Caki2 (cell line): ENCODE measurements around the gene NID1. TPM values are rescaled to one million over a fixed set of nuclear protein-coding genes. Genes with fewer than 3 reads are reported as not detected.

Experiments used
- DNase-seq: peaks from one replicate; pipeline ENCODE4 v3.0.0-alpha.2; 2015; ENCODE audit warnings: low read depth
- in situ Hi-C: cut with HindIII; loops from 2 replicates; pipeline ENCODE4 v1.10.0; 2016; ENCODE audit warnings: low sequenced_read_pairs, low pct_unique_long_range_greater_than_20kb, mixed read lengths
- total RNA-seq: library from RNA; depleted of rRNA; stranded (reverse); fragments of >200 nt; shearing (Covaris generic); gene quantifications from 2 replicates; pipeline ENCODE4 v1.2.3, GENCODE V29; 2014; ENCODE audit warnings: low replicate concordance

Gene NID1
- total RNA-seq, 1 experiment from 2014 or later = 0.37 TPM

GRCh38 chr1:235954306-235955283 is 110.3 kb downstream of the NID1 start:
- in situ Hi-C loops = no loop called here
- no peak for DNase-seq

DNA sequence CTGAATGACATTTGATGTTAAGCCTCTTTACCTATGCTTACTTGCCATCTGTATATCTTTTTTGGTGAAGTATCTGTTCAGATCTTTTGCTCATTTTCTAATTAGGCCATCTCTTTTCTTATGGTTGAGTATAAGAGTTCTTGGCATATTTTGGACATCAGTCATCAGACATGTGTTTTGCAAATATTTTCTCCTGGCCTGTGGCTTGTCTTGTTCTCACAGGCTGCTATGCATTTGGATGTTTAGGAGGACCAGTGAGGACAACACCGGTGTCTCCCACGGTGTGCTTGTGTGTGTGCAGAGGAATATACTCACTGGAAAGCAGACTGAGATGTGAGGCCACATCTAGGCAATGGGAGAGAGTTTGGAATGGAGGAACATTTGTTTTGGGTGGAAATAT is 111.1 kb downstream of the NID1 start:
- DNase-seq = peak; percentile 16
- in situ Hi-C loops = no loop called here

GRCh38 chr1:235952950-235953615 is 111.8 kb downstream of the NID1 start:
- in situ Hi-C loops = no loop called here
- no peak for DNase-seq

DNA sequence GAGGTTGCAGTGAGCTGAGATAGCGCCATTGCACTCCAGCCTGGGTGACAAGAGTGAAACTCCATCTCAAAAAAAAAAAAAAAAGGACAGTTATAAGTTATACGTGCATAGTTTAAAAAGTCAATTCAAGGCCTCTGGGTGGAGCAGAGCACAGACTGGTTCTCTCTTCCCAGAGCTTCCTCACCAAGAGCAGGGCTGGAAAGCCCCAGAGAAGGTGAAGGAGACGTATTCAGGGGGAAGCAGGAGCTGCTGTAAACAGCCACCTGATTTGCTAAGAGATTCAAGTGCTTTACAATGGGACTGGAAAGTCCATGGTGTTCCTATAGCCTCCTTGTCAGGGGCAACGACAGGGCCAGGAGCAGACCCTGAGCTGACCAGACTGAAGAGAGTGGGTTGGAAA is 113.2 kb downstream of the NID1 start:
- no peak for DNase-seq
- in situ Hi-C loops = no loop called here

- no peak for DNase-seq
- in situ Hi-C loops = no loop called here
Observed at GRCh38 chr1:235950318-235950717, 114.6 kb downstream of the NID1 start.

DNA sequence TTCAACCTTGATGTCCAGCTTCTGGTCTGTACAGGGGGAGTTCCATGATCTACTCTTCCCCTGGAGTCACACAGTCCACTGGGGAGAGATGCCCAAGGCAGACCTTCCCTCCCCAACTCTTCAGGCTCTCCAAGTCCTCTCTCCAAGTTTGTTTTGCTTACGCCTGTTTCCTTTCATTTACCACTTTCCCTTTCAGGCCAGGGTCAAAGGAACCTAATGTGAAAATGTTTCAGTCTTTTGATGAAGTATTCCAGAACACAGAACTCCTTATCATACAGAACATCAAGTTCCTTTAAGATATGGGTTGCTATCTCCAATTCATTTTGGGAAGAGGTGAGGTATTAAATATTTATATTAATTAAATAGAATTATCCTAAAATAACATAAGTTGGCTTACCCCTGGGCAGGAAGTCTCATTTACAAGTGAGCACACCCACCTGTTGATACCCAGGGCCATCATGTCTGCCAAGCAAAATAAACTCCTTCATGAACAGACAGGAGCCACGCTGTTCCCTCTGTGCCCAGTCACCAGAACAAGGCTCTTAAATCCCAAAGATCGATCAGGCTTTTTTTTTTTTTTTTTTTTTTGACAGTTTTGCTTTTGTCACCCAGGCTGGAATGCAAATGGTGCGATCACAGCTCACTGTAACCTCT is 116.0 kb downstream of the NID1 start:
- no peak for DNase-seq
- in situ Hi-C loops = no loop called here

DNA sequence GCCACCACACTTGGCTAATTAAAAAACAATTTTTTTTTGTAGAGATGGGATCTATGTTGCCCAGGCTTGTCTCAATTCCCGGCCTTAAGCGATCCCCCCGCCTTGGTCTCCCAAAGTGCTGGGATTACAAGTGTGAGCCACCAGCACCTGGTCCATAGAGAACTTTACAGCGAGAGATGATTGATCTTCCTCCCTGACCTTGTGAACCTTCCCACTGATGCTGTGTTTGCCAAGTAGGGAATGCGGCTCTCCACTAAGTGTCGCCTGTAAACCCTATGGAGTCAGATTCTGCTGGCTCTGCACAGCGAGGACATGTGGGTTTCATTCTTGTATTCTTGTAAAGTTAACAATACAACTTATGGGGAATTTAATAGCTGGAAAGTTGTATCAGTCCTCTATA is 116.9 kb downstream of the NID1 start:
- no peak for DNase-seq
- in situ Hi-C loops = no loop called here

GRCh38 chr1:235946571-235946981 is 118.3 kb downstream of the NID1 start:
- in situ Hi-C loops = no loop called here
- DNase-seq = peak; percentile 12

- in situ Hi-C loops = no loop called here
Observed at GRCh38 chr1:235945775-235946570, 118.9 kb downstream of the NID1 start.

DNA sequence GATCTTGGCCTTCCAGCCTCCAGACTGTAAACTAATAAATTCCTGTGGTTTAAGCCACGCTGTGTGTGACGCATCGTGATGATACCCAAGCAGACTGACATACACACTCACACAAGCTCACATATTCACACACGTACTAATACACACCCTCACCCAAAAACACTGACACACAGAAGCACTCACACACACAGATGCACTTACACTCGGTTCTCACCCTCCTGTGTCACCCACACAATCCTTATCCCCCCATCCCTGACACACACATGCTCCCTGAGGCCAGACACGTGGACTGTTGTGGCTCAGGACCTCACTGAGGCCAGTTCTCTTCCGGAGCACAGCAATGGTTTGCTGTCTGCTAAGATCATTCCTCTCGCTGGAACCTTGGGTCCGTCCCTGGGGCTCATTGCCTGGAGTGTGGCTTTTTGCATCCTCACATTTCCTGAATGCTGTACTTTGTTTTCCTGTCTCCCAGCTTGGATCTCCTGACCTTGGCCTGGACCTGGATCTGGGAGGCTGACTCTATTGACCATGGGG is 121.2 kb downstream of the NID1 start:
- no peak for DNase-seq

More at GRCh38 chr1:235945775-235946570, 118.9 kb downstream of the NID1 start:
- DNase-seq = no peak

DNA sequence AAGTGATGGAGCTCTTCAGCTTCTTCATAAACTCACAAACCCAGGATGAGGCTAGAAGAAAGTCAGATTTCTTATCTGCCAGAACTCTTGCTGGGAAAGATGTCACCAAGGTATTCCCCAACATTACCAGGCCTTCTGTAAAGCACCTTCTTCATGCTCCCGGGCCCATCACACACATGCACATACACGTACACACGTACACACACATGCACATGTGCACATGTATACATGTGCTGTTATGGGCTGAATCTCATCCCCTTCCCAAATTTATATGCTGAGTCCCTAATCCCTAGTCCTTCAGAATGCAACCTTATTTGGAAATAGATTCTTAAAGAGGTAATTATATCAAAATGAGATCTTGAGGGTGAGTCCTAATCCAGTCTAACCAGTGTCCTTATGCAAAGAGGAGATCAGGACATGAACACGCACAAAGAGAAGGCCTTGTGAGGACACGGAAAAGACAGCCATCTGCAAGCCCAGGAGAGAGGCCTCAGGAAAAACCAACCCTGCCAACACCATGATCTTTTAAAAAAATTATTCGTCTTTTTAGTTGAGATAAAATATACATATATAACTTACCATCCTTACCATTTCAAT is 121.8 kb downstream of the NID1 start:
- no peak for DNase-seq
- in situ Hi-C loops = no loop called here

More for the DNA sequence above, 121.2 kb downstream of the NID1 start:
- in situ Hi-C loops = no loop called here

- in situ Hi-C loops = no loop called here
- no peak for DNase-seq
Observed at GRCh38 chr1:235942625-235942934, 122.3 kb downstream of the NID1 start.

DNA sequence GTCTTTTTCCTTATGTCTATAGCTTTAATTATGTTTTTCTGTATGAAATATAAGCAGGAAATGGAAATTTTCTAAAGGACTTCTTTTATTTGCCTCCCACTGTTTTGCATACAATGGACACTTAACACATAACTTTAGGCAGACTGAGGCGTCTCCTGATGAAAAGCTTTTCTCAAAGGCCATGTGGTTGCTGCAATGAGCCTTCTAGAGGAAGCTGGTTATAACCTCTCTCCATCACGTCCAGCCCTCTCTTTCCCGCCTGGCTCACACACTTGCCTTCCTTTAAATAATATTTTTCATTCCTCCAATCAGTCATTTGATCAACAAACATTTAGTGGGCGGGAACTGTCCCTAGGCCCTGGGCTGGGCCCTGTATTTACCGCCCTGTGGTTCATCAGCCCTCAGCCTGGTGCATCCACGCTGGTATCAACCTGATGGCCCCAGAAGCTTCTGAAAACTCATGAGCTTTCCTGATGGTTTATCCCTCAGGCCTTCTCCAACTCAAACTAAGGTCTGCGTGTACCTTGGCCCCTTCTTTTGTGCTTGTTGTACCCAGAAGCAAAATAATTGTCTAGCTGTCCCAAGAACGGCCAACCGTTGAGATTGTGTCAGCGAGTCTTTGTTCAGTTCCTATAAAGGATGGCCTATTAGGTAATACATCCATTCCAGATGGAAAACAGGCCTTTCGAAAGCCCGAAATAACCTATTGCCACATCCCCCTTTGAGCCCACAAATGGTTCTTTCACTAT is 122.8 kb downstream of the NID1 start:
- in situ Hi-C loops = no loop called here

GRCh38 chr1:235940285-235940684 is 124.6 kb downstream of the NID1 start:
- no peak for DNase-seq
- in situ Hi-C loops = no loop called here

More for the DNA sequence above, 122.8 kb downstream of the NID1 start:
- DNase-seq = no peak

DNA sequence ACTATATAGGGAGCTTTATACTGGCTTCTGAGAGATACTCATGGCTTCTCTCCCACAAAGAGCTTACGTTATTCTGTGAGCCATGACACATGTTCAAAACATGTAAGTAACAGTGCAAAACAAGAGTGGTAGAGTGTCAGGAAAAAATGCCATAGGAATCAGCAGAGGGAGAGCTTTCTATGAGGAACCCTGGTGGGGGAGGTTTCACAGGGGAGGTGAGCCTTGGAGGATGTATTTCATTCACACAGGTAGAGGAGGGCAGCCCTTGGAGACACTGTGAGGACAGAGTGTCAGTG is 125.5 kb downstream of the NID1 start:
- DNase-seq = no peak
- in situ Hi-C loops = no loop called here

DNA sequence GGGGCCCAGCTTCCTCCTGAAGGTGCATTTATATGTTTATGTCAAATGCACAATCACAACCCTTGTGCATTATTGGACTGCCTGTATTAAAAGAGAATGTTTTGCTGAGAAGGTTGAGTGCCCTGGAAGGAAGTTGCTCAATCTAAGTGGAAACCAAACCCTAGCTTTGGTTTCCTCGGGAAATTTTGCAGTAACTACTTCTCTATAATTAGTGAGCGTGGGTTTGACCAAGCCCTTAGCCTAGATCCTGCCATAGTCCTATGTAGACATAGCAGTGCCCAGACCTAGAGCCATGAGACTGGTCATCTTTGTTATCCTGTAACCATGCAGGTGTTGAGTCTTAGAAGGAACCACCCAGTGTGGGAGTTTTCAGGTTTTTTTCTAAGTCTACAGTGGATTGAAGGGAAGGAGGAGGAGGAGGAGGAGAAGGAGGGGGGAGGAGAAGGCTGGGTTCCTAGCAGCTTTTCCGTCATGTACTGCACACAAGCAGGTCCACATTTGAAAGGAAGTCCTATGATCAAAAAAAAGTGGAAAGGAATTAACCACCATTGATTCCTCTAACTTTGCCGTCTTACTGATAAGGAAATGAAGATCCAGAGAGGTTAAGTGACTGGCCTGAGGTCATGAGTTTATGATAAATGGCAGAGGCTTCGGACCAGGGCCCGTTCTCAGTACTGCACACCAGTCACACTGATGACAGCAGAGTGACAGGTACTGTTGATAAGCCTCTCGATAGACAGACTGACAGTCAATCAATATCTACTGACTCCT is 126.0 kb downstream of the NID1 start:
- in situ Hi-C loops = no loop called here

GRCh38 chr1:235937123-235937522 is 127.8 kb downstream of the NID1 start:
- no peak for DNase-seq
- in situ Hi-C loops = no loop called here

More for the DNA sequence above, 126.0 kb downstream of the NID1 start:
- DNase-seq = no peak
